Activated T-cell treated with anti-CD3 and anti-CD28 coated beads, Interleukin-2, amount 50 U/mL, for 48 hours (primary cell): Measurements from ENCODE around the gene NDUFAF8.

Experiments used
- DNase-seq, 2 experiments: peaks; one replicate each; pipeline ENCODE4 v3.0.0-alpha.2; 2020

NDUFAF8 gene

GRCh38 chr17:81253358-81254131 lies 14.4 kb downstream of the NDUFAF8 start:
- DNase-seq: peak; percentile 60 to 73

- DNase-seq: no peak
Observed at GRCh38 chr17:81254955-81255717, 16.0 kb downstream of the NDUFAF8 start.

DNA sequence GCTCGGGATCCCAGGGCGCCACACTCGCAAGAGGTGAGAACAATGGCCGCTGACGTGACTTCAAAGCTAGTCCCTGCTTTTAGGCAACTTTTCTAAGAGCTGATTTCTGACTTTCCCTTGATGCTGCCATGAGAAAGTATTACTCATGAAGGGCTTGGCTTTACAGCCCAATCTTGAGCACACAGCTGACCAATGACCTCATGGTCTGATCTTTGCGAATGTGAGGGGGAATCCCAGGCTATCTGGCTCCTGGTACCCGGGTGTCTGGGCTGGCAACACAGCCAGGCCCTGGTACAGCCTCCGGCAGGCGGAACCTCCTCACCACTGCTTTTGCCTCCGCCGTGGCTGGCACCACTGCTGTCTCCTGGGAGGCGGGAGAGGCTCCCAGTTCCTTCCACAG lies 17.5 kb downstream of the NDUFAF8 start:
- DNase-seq: no peak

GRCh38 chr17:81257533-81257932 lies 18.4 kb downstream of the NDUFAF8 start:
- no peak for DNase-seq

- no peak for DNase-seq
Observed at GRCh38 chr17:81258292-81258691, 19.2 kb downstream of the NDUFAF8 start.

DNA sequence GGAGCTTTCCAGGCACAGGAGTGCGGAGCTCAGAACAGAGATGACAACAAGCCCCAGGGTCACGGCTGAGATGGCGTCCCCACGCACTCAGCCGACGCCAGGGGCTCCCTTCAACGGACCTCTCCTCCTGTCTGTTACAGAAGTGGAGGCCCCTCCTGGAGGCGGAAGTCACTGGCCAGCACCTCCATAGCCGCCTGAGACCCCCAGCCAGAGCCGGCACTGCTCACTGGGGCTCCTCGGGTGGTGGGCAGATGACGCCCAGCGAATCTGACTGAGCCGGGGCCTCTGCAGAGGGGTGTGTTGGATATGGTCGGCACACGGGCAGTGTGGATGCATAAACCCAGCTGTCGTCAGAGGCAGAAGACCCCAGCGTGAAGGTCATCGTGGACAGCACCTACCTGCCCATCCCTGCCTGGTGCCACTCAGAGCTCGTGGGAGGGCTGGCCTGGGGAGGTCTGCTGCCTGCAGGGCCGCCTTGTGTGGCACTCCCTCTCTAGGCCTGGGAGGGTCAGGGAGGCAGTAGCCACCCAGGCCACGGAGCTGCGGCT lies 20.0 kb downstream of the NDUFAF8 start:
- no peak for DNase-seq

GRCh38 chr17:81260171-81260570 lies 21.1 kb downstream of the NDUFAF8 start:
- DNase-seq: no peak

GRCh38 chr17:81260641-81261040 lies 21.5 kb downstream of the NDUFAF8 start:
- DNase-seq: no peak

- DNase-seq: no peak
Observed at GRCh38 chr17:81261096-81261495, 22.0 kb downstream of the NDUFAF8 start.

DNA sequence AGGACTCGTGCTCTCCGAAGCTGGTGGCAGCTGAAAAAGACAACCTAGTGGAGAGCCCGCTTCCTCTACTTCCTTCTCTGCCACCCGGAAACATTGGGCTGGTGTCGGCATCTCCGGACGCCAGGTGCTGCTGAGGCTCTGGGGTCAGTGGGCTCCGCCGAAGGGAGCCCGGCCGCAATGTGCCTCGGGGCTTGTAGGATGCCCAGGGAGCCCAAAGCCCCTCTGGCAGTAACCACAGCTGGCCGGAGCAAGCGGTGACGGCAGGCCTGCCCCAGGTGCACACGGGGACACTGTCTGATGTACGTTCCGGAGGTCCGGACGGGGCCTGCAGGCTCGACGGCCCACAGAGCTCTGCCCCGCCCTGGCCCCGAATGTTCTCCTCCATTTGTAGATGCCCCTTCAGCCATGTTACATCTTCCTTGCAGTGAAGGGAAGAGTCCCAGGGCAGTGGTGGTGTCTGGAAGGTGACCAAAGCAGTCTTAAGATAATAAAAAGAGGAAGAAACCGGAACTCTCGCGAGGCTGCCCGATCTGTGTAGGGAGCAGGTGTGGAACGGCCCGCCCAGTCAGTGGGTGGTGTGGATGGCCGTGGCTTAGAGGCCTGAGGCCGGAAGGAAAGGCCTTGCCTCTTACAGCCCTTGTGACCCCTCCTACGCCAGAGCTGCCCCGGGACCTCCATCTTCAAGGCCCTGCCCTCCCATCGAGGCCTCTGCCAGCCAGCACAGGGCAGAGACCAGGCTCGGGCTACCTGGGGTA lies 22.6 kb downstream of the NDUFAF8 start:
- DNase-seq: no peak

DNA sequence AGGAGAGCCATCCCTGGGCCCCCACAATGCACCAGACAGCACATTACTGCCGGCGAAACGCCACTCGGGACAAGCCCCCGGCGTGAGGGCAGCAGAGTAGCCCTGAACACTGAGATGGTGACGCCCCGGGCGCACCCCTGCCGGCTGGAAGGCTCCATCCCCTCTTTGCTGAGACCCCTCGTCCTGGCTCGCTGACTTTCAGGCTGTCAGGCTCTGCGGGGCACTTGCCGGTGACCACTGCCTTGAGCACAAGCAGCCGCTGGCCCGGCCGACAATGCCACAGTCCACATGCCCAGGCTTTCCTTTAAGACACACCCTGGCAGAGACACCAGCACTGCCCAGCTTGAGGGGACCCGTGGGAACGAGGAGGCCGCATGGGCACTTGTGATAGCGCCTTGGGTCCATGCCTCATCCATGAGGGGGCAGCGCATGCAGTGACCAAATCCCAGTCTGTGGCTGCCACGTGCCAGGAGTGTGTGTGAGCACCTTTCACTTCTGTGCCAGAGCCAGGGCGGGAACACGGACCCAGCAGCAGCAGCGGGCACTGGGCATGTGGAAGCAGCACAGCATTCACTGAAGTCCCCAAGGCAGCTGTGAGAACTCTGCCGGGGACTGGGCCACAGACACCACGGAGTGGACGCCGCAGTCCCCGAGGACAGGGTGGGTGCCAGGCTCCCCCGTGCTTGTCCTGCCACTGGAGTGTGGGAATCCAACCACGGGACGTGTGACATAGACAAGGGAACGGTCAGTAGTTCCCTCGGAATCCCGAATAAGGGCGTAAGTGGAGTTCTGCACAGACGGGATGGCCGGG lies 24.5 kb downstream of the NDUFAF8 start:
- no peak for DNase-seq

DNA sequence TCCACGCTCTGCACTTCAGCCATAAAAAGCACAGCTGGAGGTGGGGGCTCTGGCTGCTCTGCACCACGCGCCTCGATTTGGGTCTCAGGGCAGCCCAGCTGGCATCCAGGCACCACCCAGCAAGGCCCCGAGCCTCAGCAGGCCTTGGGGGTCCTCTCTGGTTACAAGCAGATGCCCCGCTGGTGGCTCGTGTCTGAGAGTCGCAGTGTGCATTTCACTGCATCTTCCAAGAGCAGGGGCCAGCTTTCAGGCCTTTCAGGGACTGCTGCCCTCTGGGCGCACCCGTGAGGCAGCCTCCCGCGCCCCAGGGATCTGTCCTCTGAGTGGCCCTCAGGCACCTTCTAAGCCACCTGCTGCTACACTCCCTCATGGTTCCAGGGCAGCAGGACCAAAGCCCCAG lies 25.5 kb downstream of the NDUFAF8 start:
- DNase-seq: no peak

- no peak for DNase-seq
Observed at GRCh38 chr17:81265576-81265975, 26.5 kb downstream of the NDUFAF8 start.

GRCh38 chr17:81267390-81268067 lies 28.4 kb downstream of the NDUFAF8 start:
- DNase-seq: no peak

- DNase-seq: no peak
Observed at GRCh38 chr17:81270279-81270678, 31.2 kb downstream of the NDUFAF8 start.

DNA sequence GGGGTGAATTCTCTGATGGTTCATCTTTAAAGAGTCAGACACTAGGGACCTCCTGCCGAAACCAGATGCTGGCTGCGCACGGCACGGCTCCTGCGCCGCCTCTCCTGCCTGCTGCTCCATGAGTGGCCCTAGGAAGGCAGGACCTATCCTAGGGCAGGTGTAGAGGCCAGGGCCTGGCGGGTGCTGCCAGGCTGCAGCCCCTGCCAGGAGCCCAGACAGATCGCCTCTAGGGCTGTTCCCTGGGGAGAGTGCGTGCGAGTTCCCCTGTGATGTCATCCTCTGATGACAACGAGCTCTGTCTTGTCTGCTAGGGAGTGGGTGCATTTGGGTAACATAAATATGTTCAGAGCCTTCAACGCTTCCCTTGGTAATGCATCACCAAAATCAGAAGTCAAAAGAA lies 32.1 kb downstream of the NDUFAF8 start:
- no peak for DNase-seq

DNA sequence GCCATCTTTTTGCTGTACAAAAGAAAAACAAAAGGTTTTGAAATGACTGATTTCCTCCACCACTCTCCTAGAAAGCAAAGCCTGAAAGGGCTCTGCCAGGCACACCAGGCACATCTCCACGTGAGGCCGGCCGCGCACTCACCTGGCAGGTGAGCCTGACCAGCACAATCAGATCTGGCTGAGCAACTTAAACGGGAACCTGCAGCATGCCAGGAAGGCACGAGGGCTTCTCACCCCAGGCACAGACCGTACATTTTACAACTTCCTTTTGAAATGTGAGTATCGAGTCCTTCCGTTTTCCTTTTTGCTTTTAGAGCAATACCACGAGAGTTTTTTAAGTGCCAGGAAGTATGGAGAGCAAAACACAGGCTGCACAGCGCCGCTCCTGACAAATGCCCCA lies 33.5 kb downstream of the NDUFAF8 start:
- no peak for DNase-seq

- no peak for DNase-seq
Observed at GRCh38 chr17:81273698-81274470, 34.8 kb downstream of the NDUFAF8 start.

DNA sequence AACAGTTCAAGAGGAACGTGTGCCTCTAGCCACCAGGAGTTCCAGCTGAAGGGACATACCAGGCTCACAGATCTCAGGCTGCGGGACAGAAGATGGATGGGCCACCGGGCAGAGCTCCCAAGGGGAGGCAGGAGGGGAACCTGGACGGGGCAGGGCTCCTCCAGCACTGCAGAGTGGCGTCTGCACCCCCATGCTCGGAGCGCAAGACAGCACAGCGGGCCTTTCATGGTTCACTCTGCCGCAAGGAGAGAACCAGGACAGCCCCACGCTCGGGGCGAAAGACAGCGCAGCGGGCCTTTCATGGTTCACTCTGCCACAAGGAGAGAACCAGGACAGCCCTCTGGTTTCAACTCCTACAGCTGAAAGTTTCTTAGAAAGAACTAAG lies 35.3 kb downstream of the NDUFAF8 start:
- DNase-seq: no peak

DNA sequence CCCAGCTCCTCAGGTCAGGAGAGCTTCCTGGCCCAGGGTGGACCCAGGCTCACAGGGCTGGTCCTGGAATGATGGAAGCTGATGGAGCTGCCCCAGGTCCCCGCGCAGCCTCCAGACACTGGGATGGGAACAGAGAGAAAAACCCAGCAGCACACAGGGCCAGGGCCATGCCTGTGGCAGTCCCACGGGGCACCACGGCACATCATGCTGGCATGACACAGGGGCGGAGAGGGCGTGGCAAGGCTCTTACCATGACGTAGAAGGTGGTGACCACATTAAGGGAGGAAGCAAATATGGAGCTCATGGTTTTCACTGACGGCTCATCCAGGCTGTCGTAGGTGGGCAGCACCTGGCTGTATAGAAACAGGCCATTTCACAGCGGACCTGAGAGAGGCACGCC lies 37.7 kb downstream of the NDUFAF8 start:
- DNase-seq: no peak

DNA sequence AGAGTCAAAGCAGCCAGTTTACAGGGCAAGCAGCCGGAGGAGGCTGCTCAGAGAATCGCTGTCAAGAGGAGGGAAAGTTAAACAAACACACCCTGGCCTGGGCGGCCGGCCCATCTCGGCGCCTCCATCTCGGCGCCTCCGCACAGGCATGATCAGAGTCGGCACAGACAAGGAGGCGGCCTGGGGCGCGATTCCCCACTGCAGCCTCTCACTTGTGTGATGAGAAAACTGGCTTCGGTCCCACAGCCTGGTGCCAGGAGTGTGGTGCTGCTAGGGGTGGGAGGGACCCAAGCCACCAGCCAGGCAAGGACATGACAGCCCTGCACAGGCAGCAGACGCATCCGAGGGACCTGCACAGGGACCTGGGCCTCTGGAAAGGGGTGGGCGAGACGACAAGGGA lies 38.3 kb downstream of the NDUFAF8 start:
- DNase-seq: no peak
